ENCODE measurements around the gene P2RY14.

DNA sequence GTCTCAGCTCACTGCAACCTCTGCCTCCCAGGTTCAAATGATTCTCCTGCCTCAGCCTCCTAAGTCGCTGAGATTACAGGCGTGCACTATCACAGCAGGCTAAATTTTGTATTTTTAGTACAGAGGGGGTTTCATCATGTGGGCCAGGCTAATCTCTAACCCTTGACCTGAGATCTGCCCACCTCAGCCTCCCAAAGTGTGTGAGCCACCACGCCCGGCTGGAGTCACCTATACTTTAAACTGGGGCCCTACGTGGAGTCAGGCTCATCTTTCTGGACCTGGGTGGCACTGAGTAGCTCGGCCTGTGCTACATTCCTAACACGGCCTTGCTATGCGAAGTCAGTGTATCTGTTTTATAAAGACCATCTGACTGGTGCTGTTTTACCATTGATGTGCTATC, 81.1 kb downstream of the P2RY14 start:
- TF ChIP-seq, protein P1, sequence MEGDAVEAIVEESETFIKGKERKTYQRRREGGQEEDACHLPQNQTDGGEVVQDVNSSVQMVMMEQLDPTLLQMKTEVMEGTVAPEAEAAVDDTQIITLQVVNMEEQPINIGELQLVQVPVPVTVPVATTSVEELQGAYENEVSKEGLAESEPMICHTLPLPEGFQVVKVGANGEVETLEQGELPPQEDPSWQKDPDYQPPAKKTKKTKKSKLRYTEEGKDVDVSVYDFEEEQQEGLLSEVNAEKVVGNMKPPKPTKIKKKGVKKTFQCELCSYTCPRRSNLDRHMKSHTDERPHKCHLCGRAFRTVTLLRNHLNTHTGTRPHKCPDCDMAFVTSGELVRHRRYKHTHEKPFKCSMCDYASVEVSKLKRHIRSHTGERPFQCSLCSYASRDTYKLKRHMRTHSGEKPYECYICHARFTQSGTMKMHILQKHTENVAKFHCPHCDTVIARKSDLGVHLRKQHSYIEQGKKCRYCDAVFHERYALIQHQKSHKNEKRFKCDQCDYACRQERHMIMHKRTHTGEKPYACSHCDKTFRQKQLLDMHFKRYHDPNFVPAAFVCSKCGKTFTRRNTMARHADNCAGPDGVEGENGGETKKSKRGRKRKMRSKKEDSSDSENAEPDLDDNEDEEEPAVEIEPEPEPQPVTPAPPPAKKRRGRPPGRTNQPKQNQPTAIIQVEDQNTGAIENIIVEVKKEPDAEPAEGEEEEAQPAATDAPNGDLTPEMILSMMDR (IDR thresholded peaks at IDR 0.05): no peak
- TF ChIP-seq POLR2A (IDR thresholded peaks at IDR 0.05): no peak

Data from transverse colon (tissue), 3 donors.